DND-41 (cell line): Measurements from ENCODE around the gene DNER.

Experiments used
- ATAC-seq: fragments of 200-7000 bp; cut with Tn5 transposase; 3 replicates; pipeline ENCODE4 v1.9.1; 2021; ENCODE audit warnings: low read depth; ENCODE audit not compliant: insufficient read depth
- DNase-seq: peaks from one replicate; pipeline ENCODE4 v3.0.0-alpha.2; 2020
- H2AFZ ChIP-seq: 2 replicates; pipeline ENCODE4 v1.6.0; 2012; ENCODE audit warnings: low read depth, low read length
- H3K27ac ChIP-seq: 2 replicates; pipeline ENCODE4 v1.5.1; 2012; ENCODE audit warnings: low read length, inconsistent platforms
- H3K27me3 ChIP-seq: fragments of 200-600 bp; sonication (generic); 2 replicates; pipeline ENCODE4 v1.6.0; 2012; ENCODE audit warnings: low read length, mild to moderate bottlenecking, inconsistent platforms; ENCODE audit not compliant: insufficient read depth, poor library complexity
- H3K36me3 ChIP-seq: 2 replicates; pipeline ENCODE4 v1.5.1; 2012; ENCODE audit warnings: low read length, inconsistent platforms; ENCODE audit not compliant: insufficient read depth
- H3K4me1 ChIP-seq: 2 replicates; pipeline ENCODE4 v1.5.1; 2012; ENCODE audit warnings: mild to moderate bottlenecking, low read length; ENCODE audit not compliant: insufficient read depth
- H3K4me2 ChIP-seq: 2 replicates; pipeline ENCODE4 v1.6.0; 2012; ENCODE audit warnings: mild to moderate bottlenecking, moderate library complexity, low read length, inconsistent platforms; ENCODE audit not compliant: insufficient read depth
- H3K4me3 ChIP-seq, 2 experiments: fragments of 200-600 bp in 1 of 2; shearing (Covaris generic) in 1 of 2; 2 replicates each; pipeline ENCODE4 v1.5.1; 2012 to 2016; ENCODE audit warnings: inconsistent platforms in 2 of 2, low read length in 2 of 2, mild to moderate bottlenecking in 2 of 2, low read depth in 1 of 2, moderate library complexity in 1 of 2
- H3K79me2 ChIP-seq: 2 replicates; pipeline ENCODE4 v1.6.0; 2012; ENCODE audit warnings: low read length, inconsistent platforms; ENCODE audit not compliant: insufficient read depth
- H3K9ac ChIP-seq: 2 replicates; pipeline ENCODE4 v1.6.0; 2012; ENCODE audit warnings: low read depth, mild to moderate bottlenecking, inconsistent platforms, low read length, moderate library complexity
- H3K9me3 ChIP-seq: 2 replicates; pipeline ENCODE4 v1.5.1; 2012; ENCODE audit warnings: low read length, moderate library complexity, mild to moderate bottlenecking, inconsistent platforms; ENCODE audit not compliant: insufficient read depth, severe bottlenecking
- H4K20me1 ChIP-seq: 2 replicates; pipeline ENCODE4 v1.6.0; 2012; ENCODE audit warnings: low read length; ENCODE audit not compliant: insufficient read depth
- EZH2 ChIP-seq: IDR thresholded peaks from 3 replicates; pipeline ENCODE4 v1.6.1; 2012; ENCODE audit warnings: borderline replicate concordance, low read depth, mild to moderate bottlenecking, moderate library complexity, low read length, inconsistent platforms; ENCODE audit not compliant: severe bottlenecking
- TF ChIP-seq, protein P1 (sequence below): IDR thresholded peaks from 2 replicates; pipeline ENCODE4 v1.5.1; 2012; ENCODE audit warnings: borderline replicate concordance, low read length, moderate library complexity, mild to moderate bottlenecking; ENCODE audit not compliant: poor library complexity, severe bottlenecking; ENCODE audit errors: extremely low read depth

DNER gene

DNA sequence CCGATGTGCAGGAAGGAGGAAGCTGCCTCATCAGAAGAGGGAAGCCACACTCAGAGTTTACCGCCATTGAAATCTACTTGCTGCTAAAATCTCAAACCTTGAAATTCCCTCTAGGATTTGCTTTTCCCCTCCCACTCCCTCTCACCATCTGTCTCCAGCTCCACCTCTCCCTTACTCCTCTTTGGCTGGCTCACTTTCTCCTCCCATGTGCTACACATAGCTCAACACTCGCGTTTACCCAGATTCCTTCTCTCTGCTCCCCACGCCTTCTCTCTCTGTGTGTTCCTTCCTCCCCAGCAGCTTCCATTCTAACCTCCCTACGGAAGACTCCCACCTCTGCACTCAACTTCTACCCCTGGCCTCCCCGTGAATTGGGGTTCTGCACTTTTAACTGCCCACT lies 143.1 kb downstream of the DNER start:
- H4K20me1 ChIP-seq: no peaks in the 10 kb centered on the region
- no peaks in the 10 kb centered on the region for H3K9me3 ChIP-seq
- H3K4me1 ChIP-seq: no peaks in the 10 kb centered on the region
- H3K4me3 ChIP-seq: no peak overlapping the region
- no peak for TF ChIP-seq EZH2
- TF ChIP-seq, protein P1, sequence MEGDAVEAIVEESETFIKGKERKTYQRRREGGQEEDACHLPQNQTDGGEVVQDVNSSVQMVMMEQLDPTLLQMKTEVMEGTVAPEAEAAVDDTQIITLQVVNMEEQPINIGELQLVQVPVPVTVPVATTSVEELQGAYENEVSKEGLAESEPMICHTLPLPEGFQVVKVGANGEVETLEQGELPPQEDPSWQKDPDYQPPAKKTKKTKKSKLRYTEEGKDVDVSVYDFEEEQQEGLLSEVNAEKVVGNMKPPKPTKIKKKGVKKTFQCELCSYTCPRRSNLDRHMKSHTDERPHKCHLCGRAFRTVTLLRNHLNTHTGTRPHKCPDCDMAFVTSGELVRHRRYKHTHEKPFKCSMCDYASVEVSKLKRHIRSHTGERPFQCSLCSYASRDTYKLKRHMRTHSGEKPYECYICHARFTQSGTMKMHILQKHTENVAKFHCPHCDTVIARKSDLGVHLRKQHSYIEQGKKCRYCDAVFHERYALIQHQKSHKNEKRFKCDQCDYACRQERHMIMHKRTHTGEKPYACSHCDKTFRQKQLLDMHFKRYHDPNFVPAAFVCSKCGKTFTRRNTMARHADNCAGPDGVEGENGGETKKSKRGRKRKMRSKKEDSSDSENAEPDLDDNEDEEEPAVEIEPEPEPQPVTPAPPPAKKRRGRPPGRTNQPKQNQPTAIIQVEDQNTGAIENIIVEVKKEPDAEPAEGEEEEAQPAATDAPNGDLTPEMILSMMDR: no peak
- H3K36me3 ChIP-seq: no peaks in the 10 kb centered on the region
- H3K27me3 ChIP-seq: peaks cover 3% of the 10 kb centered on the region
- H3K27ac ChIP-seq: no peak overlapping the region
- no peak overlapping the region for H3K4me2 ChIP-seq
- ATAC-seq: no peak
- H2AFZ ChIP-seq: no peak overlapping the region
- H3K79me2 ChIP-seq: no peaks in the 10 kb centered on the region
- H3K9ac ChIP-seq: no peak overlapping the region
- no peak for DNase-seq

DNA sequence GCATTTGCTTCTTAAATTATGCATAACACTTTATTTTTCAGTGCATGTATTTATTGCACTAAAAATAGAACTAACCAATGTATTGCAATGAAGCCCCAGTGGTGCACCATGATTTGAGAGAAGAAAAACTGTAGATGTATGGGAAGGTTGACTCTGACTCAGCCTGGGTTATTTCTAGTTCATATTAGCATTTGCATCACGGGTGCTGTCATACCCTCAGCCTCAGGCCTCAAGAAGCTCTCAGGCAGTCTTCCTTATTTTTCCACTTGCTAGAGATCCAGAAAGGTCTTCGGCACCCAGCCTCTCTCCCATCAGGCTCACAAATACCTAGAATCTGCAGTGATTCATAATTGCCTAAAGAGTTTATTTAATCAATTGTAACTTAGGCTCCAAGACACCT lies 148.0 kb downstream of the DNER start:
- no peak for TF ChIP-seq EZH2
- TF ChIP-seq, protein P1: no peak
- Histone ChIP-seq H3K4me3 (no peak overlapping the region), H3K27ac (no peak overlapping the region), H3K79me2 (no peaks in the 10 kb centered on the region), H2AFZ (no peak overlapping the region), H3K9ac (no peak overlapping the region), H3K27me3 (no peaks in the 10 kb centered on the region), H3K9me3 (no peaks in the 10 kb centered on the region), H3K4me1 (no peaks in the 10 kb centered on the region), H3K36me3 (no peaks in the 10 kb centered on the region), H3K4me2 (no peak overlapping the region), H4K20me1 (no peaks in the 10 kb centered on the region; the same call in 1 of the 2 replicates)
- DNase-seq (no peak), ATAC-seq (no peak)

DNA sequence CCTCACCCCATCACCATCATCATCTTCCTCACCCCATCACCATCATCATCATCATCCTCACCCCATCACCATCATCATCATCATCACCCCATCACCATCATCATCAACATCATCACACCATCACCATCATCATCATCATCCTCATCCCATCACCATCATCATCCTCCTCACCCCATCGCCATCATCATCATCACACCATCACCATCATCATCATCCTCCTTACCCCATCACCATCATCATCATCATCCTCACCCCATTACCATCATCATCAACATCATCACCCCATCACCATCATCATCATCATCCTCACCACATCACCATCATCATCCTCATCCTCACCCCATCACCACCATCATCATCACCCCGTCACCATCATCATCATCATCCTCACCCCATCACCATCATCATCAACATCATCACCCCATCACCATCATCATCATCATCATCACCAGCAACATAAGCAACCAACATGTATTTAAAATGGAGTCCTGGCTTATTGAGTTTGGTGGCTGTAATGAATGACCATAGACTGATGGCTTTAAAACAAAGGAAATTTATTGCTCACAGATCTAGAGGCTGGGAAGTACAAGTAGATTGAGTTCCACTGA lies 150.0 kb downstream of the DNER start:
- Histone ChIP-seq H3K79me2 (no peaks in the 10 kb centered on the region), H3K9me3 (no peaks in the 10 kb centered on the region), H4K20me1 (no peaks in the 10 kb centered on the region; the same call in 1 of the 2 replicates), H3K4me2 (no peak overlapping the region), H3K4me3 (no peak overlapping the region), H2AFZ (no peak overlapping the region), H3K4me1 (no peaks in the 10 kb centered on the region), H3K9ac (no peak overlapping the region), H3K27me3 (no peaks in the 10 kb centered on the region), H3K36me3 (no peaks in the 10 kb centered on the region), H3K27ac (no peak overlapping the region)
- DNase-seq (no peak), ATAC-seq (no peak)
- no peak for TF ChIP-seq EZH2
- TF ChIP-seq, protein P1: no peak
